Pancreas (tissue), 10 donors: ENCODE results near the gene PTPRG. TPM values are rescaled to one million over a fixed set of nuclear protein-coding genes. Genes with fewer than 3 reads are reported as not detected.

Source experiments
- ATAC-seq, 4 donors: fragments of 200-7000 bp; cut with Tn5 transposase; one replicate each; pipeline versions ENCODE4 v1.8.0 to v1.9.1; 2020; ENCODE audit warnings: mild to moderate bottlenecking in 4 of 4, moderate library complexity in 4 of 4
- DNase-seq, 6 donors: peaks; one replicate each; pipeline ENCODE4 v3.0.0-alpha.2; 2020
- FAIRE-seq: peaks from 2 replicates; lab custom pipeline; 2012; peaks lifted over from hg19 to GRCh38; lab: Jason Lieb, UNC
- H3K27ac ChIP-seq, 4 donors: fragments of 200-600 bp; sonication (generic); 1 replicate in 3 of 4; 2 replicates in 1 of 4; pipeline versions ENCODE4 v1.5.0 to v1.8.0; 2020
- H3K27me3 ChIP-seq, 4 donors: fragments of 200-600 bp; one replicate each; pipeline ENCODE4 v1.8.0; 2021
- H3K36me3 ChIP-seq, 3 donors: fragments of 200-600 bp; sonication (generic) in 1 of 3; one replicate each; pipeline versions ENCODE4 v1.5.0 to v1.8.0; 2020 to 2021
- H3K4me1 ChIP-seq, 3 donors: fragments of 200-600 bp; one replicate each; pipeline ENCODE4 v1.8.0; 2021
- H3K4me3 ChIP-seq, 4 donors: fragments of 200-600 bp; sonication (generic) in 2 of 4; one replicate each; pipeline versions ENCODE4 v1.5.0 to v1.8.0; 2020 to 2021
- H3K9me3 ChIP-seq, 4 donors: fragments of 200-600 bp; one replicate each; pipeline ENCODE4 v1.8.0; 2021
- WGBS, 2 donors: extraction: QIAGEN DNeasy Blood & Tissue Kit; methylation state at CpG; one replicate each; pipeline ENCODE4 v1.1.7; 2013; 5-methylcytosine and 5-hydroxymethylcytosine counted together
- intact Hi-C, 3 donors: fragments of 100-400 bp; cut with DNase I; formaldehyde crosslinking; loops; one replicate each; pipeline versions ENCODE4 v1.11.1 to v1.14.2; 2022
- polyA plus RNA-seq, 2 donors: library from polyadenylated mRNA; stranded (reverse); fragments of 200-250 nt; gene quantifications; one replicate each; pipeline ENCODE4 v1.2.3, GENCODE V29; 2013
- total RNA-seq, 6 donors: library from RNA; stranded (reverse); fragmentation: NEBNext Ultra II Directional in 4 of 6; extraction: Animal tissue kit (Norgen Biotek cat#: 25700) in 4 of 6; gene quantifications; one replicate each; pipeline versions ENCODE4 v1.2.1 to v1.2.4, GENCODE V29; 2021 to 2023
- TF ChIP-seq, protein P1 (sequence below), 4 donors: fragments of 200-600 bp; sonication (generic) in 3 of 4; IDR thresholded peaks; one replicate each; pipeline versions ENCODE4 v1.5.0 to v1.8.0; 2021; ENCODE audit warnings: antibody characterized with exemption in 4 of 4
- donor health status: healthy with polysubstance abuse.
- donor health status: DM: no; HTN: no; CAD: no; lungs with moderate emphysema.
- donor health status: DM: no; HTN: no; CAD: no.
- donor health status: control.
- donor health status: control.
- donor health status: Bipolar disorder and iron deficiency.
- donor health status: DM: yes; HTN: yes; CAD: no.
- donor health status: DM: no; HTN: no; CAD: no.
- donor health status: DM: no; HTN: no; CAD: no.
- donor health status: DM: yes; HTN: yes; CAD: no.

PTPRG gene
- total and polyA plus RNA-seq, 8 donors, result 2.8 to 20.5 (median 9.5) TPM

DNA sequence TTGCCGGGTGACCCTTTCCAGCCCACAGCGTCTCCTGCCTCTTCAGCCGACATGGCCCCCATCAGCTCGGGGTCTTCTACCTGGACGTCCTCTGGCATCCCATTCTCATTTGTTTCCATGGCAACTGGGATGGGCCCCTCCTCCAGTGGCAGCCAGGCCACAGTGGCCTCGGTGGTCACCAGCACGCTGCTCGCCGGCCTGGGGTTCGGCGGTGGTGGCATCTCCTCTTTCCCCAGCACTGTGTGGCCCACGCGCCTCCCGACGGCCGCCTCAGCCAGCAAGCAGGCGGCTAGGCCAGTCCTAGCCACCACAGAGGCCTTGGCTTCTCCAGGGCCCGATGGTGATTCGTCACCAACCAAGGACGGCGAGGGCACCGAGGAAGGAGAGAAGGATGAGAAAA is 641.8 kb downstream of the PTPRG start:
- Histone ChIP-seq H3K9me3 (no peaks in the 10 kb centered on the region), H3K27me3 (no peaks in the 10 kb centered on the region), H3K4me3 (no peak overlapping the region), H3K27ac (no peak overlapping the region), H3K36me3 (no peaks in the 10 kb centered on the region), H3K4me1 (no peaks in the 10 kb centered on the region)
- 89 to 94% methylated on average over 22 of the region's 22 CpGs for WGBS, 2 donors
- no peak for DNase-seq
- no peak for FAIRE-seq
- no peak for ATAC-seq
- TF ChIP-seq, protein P1, sequence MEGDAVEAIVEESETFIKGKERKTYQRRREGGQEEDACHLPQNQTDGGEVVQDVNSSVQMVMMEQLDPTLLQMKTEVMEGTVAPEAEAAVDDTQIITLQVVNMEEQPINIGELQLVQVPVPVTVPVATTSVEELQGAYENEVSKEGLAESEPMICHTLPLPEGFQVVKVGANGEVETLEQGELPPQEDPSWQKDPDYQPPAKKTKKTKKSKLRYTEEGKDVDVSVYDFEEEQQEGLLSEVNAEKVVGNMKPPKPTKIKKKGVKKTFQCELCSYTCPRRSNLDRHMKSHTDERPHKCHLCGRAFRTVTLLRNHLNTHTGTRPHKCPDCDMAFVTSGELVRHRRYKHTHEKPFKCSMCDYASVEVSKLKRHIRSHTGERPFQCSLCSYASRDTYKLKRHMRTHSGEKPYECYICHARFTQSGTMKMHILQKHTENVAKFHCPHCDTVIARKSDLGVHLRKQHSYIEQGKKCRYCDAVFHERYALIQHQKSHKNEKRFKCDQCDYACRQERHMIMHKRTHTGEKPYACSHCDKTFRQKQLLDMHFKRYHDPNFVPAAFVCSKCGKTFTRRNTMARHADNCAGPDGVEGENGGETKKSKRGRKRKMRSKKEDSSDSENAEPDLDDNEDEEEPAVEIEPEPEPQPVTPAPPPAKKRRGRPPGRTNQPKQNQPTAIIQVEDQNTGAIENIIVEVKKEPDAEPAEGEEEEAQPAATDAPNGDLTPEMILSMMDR (IDR thresholded peaks at IDR 0.05), result no peak
- intact Hi-C loops, result no loop called here

DNA sequence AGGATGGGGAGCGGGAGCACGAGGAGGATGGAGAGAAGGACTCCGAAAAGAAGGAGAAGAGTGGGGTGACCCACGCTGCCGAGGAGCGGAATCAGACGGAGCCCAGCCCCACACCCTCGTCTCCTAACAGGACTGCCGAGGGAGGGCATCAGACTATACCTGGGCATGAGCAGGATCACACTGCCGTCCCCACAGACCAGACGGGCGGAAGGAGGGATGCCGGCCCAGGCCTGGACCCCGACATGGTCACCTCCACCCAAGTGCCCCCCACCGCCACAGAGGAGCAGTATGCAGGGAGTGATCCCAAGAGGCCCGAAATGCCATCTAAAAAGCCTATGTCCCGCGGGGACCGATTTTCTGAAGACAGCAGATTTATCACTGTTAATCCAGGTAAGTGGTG is 642.2 kb downstream of the PTPRG start:
- DNase-seq, result no peak
- Histone ChIP-seq H3K27me3 (no peaks in the 10 kb centered on the region), H3K4me3 (no peak overlapping the region), H3K4me1 (no peaks in the 10 kb centered on the region), H3K36me3 (no peaks in the 10 kb centered on the region), H3K9me3 (no peaks in the 10 kb centered on the region), H3K27ac (no peak overlapping the region)
- TF ChIP-seq, protein P1 (IDR thresholded peaks at IDR 0.05), result no peak
- FAIRE-seq, result no peak
- intact Hi-C loops, result no loop called here
- ATAC-seq, result no peak
- 93 to 97% methylated on average over 19 of the region's 19 CpGs for WGBS, 2 donors

DNA sequence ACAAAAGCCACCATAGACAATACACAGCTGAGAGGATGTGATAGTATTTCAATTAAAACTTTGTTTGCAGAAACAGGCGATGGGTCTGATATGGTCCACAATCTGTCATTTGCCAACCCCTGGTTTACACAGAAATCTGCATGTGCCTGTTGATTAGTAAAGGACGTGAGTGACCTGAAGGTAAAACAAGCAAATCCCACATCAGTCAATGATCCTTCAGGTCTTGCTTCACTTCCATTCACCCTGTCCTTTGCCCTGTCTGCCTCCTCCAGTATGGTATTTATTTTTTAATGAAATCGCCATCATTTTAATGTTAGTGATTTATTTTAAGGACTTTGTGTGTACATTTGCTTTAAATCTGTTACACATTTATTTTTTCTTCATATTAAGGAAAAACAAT is 645.8 kb downstream of the PTPRG start:
- no peak overlapping the region for H3K4me3 ChIP-seq
- H3K27me3 ChIP-seq, result no peaks in the 10 kb centered on the region
- DNase-seq, result no peak
- no peak for FAIRE-seq
- ATAC-seq, result no peak
- intact Hi-C loops, result no loop called here
- TF ChIP-seq, protein P1 (IDR thresholded peaks at IDR 0.05), result no peak
- WGBS, 2 donors, result 68 to 85% methylated on average over 3 of the region's 3 CpGs
- H3K9me3 ChIP-seq, result no peaks in the 10 kb centered on the region
- H3K4me1 ChIP-seq, result no peaks in the 10 kb centered on the region
- no peak overlapping the region for H3K27ac ChIP-seq
- no peaks in the 10 kb centered on the region for H3K36me3 ChIP-seq

DNA sequence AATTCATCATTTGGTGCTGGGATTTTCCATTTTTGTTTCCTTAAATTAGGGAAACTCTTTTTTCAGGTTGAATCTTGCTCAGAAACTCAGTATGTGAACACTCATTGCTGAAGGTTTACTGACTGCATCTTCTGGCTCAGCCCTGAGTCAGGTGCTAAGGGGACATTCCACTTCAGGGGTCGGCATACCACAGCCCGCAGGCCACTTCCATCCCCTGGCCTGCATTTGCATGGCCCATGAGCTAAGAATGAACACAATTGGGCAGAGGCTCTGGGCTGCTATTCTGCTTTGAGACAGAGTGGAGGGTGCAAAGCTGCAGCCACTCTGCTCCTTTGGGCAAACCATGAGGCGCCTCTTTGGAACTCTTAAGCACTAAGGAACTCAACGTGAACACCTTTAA is 647.0 kb downstream of the PTPRG start:
- ATAC-seq, result no peak
- WGBS, 2 donors, result 88 to 95% methylated on average over 4 of the region's 4 CpGs
- no peak overlapping the region for H3K4me3 ChIP-seq
- DNase-seq, result no peak
- TF ChIP-seq, protein P1 (IDR thresholded peaks at IDR 0.05), result no peak
- H3K4me1 ChIP-seq, result no peaks in the 10 kb centered on the region
- intact Hi-C loops, result no loop called here
- H3K9me3 ChIP-seq, result no peaks in the 10 kb centered on the region
- no peaks in the 10 kb centered on the region for H3K27me3 ChIP-seq
- no peak overlapping the region for H3K27ac ChIP-seq
- H3K36me3 ChIP-seq, result no peaks in the 10 kb centered on the region
- FAIRE-seq, result no peak

DNA sequence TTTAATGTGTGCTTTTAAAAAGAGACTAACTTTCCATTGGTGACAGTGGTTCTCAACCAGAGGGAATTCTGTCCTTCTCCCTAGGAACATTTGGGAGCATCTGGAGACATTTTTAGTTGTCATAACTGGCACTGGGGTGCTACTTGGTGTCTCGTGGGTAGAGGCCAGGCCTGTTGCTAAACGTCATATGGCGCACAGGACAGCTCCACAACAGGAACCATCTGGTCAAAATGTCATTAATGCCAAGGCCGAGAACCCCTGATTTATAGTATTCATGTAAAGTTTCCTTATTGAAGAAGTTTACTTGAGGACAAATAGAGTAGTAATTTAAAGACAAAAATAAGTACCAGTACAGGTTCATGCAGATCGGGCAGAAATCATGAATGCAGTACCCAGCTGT is 647.7 kb downstream of the PTPRG start:
- H3K27ac ChIP-seq, result no peak overlapping the region
- WGBS, 2 donors, result 86 to 89% methylated on average over 5 of the region's 5 CpGs
- no peaks in the 10 kb centered on the region for H3K27me3 ChIP-seq
- ATAC-seq, result no peak
- H3K36me3 ChIP-seq, result no peaks in the 10 kb centered on the region
- no peak for DNase-seq
- intact Hi-C loops, result no loop called here
- no peak for FAIRE-seq
- H3K4me1 ChIP-seq, result no peaks in the 10 kb centered on the region
- H3K4me3 ChIP-seq, result no peak overlapping the region
- TF ChIP-seq, protein P1 (IDR thresholded peaks at IDR 0.05), result no peak
- H3K9me3 ChIP-seq, result no peaks in the 10 kb centered on the region
